Eye (tissue), 1 donor: ENCODE results near the gene CEP131.
"Not testable (repeated sequence)": the region's sequence is repeated elsewhere in the genome, so short reads cannot be mapped to it uniquely, and the experiment has no call there.

Experiments
- DNase-seq: peaks from one replicate; pipeline ENCODE4 v3.0.0-alpha.2; 2015

CEP131 gene

DNA sequence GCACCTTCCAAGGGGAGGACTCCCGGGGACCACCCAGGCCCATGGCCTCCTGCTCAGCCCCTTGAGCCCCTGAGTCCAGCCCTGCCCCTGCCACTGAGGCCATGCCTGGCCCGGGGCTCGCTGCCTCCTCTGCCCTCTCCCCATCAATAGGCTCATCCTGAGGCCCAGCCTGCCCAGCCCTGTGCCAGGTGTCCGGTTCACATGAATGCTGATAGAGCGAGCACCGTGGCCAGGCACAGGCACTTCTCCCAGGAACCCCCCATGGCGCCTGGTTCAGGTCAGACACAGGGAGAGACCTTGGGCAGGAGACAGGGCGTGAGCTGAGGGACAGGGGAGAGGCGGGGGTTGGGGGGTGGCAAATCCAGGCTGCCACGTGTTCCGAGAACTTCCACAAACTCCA is 60.3 kb downstream of the CEP131 start:
- no peak for DNase-seq

DNA sequence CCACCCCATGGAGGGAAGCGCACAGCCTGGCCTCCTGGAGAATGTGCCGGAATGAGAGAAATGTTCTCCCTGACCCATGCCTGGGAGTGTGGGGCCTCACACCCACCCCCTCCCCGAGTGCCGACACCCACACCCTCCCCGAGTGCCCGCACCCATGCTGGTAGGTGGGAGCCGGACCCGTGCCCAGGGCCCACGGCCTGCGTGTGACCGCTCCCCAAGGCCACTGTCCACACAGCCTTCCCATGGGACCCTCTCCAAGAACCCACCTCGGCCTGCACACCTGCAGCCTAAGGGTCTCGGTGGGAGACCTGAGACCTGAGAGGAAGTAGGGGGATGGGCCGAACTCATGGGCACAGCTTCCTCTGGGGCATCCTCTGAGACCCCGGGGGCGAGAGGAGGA is 60.8 kb downstream of the CEP131 start:
- no peak for DNase-seq

DNA sequence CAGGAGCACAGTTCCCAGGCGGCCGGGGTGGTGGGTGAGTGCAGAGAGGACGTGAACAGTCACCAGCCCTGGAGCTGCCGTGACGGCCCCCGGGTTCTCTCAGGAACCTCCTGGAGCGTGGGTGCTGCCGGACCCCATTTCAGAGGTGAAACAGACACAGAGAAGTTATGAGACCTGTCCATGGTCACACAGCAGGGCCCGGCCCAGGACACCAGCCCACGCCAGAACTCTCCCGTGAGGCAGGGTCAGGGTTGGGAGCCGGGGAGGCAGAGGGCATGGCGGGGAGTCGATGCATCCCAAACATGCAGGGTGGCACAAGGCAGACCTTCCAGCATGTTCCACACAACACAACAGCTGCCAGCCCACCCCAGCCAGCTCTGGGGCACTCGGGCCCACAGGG is 61.2 kb downstream of the CEP131 start:
- no peak for DNase-seq

GRCh38 chr17:81160747-81161453 is 61.9 kb downstream of the CEP131 start:
- DNase-seq, result no peak

DNA sequence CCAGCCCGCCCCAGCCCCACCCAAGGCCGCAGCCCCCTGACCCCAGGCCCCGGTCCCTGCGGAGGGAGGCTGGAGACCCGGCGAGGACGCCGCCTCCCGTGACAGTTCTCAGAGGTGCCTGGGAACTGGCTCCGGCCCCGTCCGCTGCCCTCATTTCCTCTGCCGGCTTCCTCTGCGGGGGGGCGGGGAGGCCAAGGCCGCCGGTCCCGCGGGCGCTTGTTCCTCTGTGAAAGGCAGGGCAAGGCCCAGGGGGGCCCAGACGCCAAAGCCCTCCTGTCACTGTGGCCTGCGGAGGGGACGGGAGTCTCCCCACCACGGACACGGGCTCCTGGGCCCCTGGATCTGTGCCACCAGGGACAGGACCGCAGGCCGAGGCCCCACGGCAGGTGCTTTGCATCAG is 62.5 kb downstream of the CEP131 start:
- no peak for DNase-seq

DNA sequence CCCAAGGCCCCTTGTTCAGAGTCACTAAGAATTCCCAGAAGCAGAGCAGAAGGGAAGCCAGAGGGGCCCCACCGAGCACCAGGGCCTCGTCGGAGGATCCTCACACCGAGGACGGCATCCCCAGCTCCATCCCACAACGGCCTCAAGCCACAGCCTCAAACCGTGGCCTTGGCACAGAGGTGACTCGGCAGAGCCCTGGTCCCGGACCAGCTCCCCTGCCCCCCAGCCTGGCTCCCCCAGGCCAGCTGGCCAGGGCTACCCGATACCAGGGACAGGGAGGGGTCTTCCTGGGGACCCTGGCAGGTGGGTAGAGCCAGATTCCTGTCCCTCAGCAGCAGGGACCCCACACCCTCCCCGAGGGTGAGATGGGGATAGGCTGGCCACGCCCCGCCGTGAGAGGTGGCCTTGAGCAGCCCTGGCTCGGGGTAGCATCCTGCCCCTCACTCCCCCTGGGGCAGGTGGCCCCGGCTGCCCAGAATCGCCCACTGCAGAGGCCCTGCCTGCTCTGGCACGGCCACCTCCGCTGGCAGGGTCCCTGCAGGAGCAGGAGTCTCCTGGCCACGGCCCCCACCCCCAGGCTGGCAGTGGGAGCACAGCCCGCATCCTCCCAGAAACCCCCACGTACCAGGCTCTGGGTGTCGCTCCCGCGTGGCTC is 63.0 kb downstream of the CEP131 start:
- DNase-seq, result no peak

GRCh38 chr17:81158688-81159590 is 63.8 kb downstream of the CEP131 start:
- DNase-seq, result no peak

DNA sequence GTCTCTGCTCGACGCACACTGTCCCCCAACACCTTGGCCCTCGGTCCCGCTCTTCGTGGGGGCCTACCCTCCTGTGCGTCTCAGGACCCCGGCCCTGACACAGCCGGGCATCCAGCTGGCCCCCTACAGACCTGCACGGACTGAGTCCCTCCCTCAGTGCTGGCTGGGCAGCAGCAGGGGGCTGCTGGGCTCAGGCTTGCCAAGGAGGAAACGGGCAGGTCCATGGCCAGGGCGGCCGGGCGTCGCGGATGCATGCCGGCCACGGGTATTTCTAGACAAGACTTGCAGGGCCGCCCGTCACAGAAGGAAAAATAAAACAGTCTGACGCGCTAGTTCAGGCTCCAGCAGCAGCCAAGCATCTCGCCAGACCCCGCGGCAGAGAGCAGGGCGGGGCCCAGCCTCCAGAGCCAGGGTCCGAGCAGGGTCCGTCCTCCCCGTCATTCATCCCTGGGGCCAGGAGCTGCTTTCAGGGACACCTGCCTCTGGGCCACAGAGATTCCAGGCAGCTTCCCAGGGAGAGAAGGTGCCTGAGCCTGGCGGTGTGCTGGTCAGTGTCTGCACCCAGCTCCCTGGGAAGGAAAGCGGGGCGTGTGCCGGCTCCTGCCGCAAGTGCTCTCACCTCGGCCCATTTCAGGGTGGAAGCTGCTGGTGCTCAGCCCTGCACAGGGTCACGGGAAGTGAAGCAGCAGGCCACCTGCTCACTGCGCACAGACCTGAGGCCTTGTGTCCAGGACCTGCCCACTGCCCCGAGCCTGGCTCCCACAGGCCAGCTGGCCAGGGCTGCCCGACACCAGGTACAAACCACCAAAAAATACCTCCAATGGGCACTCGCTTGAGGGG is 64.7 kb downstream of the CEP131 start:
- DNase-seq, result no peak

GRCh38 chr17:81156866-81157805 is 65.6 kb downstream of the CEP131 start:
- DNase-seq, result no peak

DNA sequence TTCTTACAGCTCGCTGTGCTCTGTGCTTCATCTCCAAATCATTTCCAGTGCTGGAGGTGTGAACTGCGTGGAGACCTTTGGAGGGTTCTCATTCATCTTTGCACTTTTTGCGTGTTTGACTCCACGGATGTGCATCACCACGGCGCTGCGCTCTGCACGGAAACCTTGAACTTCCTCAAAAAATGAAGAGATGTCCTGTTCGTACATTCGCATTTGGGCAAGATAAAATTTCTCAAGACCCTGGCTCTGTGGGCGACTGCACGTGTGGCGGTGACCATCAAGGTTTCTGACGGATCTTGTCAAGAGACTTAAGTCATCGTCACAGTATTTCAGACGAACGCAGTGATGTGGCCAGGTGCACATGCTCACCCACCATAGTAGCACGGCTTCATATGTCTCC is 67.8 kb downstream of the CEP131 start:
- DNase-seq, result no peak

- DNase-seq, result not testable (repeated sequence)
Measured at GRCh38 chr17:81154016-81154415, 68.7 kb downstream of the CEP131 start.

- DNase-seq, result no peak
Measured at GRCh38 chr17:81153340-81153803, 69.4 kb downstream of the CEP131 start.

DNA sequence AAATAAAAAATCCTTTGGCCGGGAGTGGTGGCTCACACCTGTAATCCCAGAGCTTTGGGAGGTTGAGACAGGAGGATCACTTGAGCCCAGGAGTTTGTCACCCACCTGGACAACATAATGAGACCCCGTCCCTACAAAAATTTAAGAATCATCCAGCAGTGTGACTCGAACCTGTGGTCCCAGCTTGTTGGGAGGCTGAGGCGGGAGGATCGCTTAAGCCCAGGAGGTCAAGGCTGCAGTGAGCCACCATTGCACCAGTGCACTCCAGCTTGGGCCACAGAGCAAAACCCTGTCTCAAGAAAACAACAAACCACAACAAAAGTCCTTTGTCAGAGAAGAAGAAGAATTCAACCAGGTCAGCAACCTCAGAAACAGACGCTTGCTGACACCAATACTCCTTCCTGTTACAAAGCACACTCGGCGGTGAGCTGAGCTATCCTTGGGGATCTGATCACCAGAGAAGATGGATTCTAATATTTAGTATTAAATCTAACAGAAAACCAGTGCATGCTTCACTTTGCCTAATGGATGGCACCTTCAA is 70.4 kb downstream of the CEP131 start:
- DNase-seq, result no peak

DNA sequence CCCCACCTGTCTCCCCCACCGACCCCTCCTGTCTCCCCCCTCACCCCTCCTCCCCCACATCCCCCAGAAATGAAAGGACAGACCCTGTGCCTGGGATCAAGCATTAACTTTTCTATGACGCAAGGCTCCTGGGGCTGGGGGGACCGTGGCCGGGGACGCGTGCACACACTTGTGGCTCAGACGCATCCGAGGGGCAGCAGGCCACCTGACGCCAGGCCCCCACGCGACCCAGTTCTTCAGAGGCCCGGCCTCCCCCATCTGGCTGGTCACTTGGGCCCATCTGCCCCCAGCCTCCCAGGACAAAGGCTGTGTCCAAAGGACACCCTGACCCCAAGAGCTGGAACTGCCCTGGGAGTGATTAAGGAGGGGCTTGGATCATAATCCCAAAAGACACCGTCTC is 71.5 kb downstream of the CEP131 start:
- no peak for DNase-seq

DNA sequence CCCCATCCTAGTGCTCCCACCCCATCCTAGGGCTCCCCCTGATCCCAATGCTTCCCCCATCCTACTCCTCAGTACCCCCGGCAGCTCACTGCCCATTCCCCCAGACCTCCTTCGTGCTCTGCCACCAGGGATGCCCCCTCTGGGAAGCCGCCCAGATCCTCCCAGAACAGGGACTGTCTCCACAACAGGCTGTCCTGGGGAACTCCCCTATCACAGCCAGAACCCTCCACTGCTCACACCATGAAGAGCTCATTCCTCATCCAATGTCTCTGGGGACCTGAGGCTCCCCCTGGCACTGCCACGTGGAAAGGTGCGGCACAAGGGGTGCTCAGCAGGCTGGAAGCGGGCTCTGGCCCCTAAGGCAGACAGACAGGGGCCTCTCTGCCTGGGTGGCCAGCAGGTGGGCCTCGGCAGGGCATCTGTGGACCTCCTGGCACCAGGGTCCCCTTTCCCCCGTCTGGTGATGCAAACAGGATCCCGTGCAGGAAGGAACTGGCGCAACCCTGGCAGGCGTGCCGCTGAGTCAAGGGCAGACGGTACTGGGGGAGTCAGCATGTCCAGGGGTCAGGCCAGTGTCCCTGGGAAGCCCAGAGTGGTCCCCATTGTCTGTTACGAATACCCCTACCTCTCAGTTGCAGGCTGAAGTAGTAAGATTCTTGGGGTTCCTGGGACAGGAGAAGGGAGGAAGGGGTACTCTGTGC is 72.2 kb downstream of the CEP131 start:
- DNase-seq, result no peak

DNA sequence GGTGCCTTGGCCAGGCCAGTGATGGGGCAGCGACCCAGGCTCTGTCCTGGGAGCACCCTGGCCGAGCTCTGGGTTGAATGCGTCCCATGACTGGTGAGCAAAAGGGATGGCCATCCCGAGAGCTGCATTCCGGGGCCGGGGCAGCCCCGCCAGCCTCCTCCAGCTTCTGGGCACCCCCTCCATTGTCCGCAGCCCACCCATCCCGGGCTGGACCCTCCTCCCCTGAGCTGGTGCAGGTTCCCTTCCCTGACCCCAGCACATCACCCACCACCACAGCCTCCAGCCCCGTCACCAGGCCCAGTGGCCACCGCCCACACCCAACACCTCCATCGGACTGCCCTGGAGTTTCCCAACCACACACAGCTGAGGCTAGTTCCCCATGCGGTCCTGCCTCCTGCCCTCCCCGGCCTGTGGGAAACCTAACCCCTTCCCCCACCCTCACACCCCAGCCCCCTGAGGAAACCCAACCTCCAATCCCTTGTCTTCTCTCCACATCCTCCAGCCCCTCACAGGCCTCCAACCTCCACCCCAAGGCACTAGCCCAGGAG is 73.7 kb downstream of the CEP131 start:
- no peak for DNase-seq

DNA sequence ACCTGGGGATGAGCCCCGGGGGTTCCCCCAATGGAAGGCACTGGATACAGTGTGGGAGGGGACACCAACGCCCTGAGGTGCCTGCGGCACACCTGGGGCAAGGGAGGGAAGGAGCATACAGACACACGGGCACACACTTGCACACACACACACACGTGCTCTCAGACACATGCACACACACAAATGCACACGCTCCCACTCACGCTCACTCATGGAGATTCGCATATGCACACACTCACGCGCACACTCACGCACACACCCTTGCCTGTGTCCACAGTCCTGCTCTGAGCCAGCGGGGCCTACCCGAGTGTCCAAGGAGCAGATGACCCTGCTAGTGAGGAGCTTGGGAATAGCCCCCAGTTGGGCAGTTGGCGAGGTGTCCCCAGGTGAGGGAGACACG is 74.2 kb downstream of the CEP131 start:
- DNase-seq, result no peak

GRCh38 chr17:81147701-81148100 is 75.1 kb downstream of the CEP131 start:
- no peak for DNase-seq

DNA sequence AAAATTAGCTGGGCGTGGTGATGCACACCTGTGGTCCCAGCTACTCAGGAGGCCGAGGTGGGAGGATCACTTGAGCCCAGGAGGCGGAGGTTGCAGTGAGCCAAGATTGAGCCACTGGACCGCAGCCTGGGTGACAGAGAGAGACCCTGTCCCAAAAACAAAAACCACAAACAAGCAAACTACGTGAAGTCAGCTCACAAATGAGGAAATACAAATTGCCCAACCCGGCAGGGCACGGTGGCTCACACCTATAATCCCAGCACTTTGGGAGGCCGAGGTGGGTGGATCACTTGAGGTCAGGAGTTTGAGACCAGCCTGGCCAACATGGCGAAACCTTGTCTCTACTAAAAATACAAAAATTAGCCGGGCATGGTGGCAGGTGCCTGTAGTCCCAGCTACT is 76.6 kb downstream of the CEP131 start:
- not testable (repeated sequence) for DNase-seq

- DNase-seq, result no peak
Measured at GRCh38 chr17:81144423-81144781, 78.4 kb downstream of the CEP131 start.
